SK-MEL-5 (cell line): ENCODE results near the gene PTPN21. TPM values are rescaled to one million over a fixed set of nuclear protein-coding genes. Genes with fewer than 3 reads are reported as not detected.

Experiments used
- DNase-seq: peaks from one replicate; pipeline ENCODE4 v3.0.0-alpha.2; 2016; ENCODE audit warnings: low read depth, low spot score
- in situ Hi-C: cut with HindIII; loops from 2 replicates; pipeline ENCODE4 v1.10.0; 2016; ENCODE audit warnings: low sequenced_read_pairs, high pct_unique_total_duplicates, low pct_unique_long_range_greater_than_20kb
- polyA plus RNA-seq, 2 experiments: library from polyadenylated mRNA; depleted of rRNA; stranded (reverse); fragments of >200 nt; gene quantifications; 2 replicates each; pipeline ENCODE4 v1.2.3, GENCODE V29; 2015
- total RNA-seq: library from RNA; depleted of rRNA; stranded (reverse); fragments of >200 nt; shearing (Covaris generic); gene quantifications from 2 replicates; pipeline ENCODE4 v1.2.3, GENCODE V29; 2014; rRNA removed

Gene PTPN21
- 2.4 and 2.7 TPM in 2 replicates for total RNA-seq
- polyA plus RNA-seq (2015; cell fraction: cytosol; rRNA removed) = 4.9 TPM in 2 replicates
- polyA plus RNA-seq (2015; cell fraction: nucleus; rRNA removed) = 10.9 and 11.0 TPM in 2 replicates

DNA sequence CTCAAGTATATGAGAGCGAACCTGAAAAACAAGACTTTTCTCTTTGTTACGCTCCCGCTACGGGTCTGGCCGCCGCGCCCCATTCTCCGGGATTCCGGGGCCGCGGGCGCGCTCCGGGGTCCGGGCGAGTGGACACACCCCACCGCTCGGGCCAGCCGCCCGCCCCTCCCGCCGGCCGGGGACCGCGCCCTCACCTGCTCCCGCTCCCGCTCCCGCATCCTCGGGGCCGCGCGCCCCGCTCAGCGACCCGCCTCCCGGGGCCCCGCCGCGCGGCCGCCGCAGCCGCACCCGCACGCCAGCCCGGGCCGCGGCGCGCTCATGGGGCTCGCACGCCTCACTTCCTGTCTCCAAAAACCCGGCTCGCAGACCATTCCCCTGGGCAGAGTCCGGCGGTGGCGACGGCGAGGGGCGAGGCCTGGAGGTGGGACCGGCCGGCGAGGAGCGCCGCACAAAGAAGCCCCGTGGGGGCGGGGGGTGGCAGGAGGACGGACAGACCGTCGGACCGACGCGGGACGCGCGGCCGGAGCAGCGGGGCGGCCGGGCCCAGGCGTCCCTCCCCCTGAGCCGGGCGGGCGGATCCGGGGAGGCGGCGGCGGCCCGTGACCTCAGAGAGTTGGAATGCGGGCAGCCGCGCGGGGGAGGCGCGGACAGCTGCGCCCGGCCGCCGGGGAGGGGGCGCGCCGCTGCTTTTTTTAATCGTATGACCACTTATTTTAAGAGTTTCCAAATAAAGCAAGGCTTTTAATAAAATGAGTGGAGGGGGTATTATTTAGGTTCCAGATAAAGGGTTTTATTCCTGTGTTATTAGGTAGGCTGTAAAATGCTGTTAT lies at the start of gene PTPN21:
TSS of gene PTPN21 (minus strand) at position 551 of the 830 bp plus-strand sequence. CDS start 4,590 bp downstream, outside the sequence.
- peak; percentile 55 for DNase-seq
- in situ Hi-C loops = no loop called here

DNA sequence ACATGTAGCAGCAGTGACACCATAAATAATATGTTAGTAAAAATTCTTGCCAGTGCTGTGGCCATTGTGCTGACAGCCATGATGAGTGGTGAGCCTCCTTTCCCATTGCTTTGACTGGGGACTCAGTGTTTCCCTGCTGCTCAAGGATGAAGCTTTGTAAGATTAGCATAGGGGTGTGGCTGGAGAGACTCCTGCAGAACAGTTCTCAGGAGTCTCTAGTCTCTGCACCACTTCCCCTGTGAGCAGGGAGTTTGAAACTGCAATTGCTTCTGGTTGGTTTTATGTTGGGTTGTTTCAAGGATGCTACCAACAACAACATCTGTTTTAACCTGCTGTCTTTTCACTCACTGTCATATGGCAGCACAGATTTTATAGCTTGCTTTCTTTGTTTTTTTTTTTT lies 49.4 kb upstream of the PTPN21 start:
- DNase-seq = no peak
- in situ Hi-C loops = no loop called here

DNA sequence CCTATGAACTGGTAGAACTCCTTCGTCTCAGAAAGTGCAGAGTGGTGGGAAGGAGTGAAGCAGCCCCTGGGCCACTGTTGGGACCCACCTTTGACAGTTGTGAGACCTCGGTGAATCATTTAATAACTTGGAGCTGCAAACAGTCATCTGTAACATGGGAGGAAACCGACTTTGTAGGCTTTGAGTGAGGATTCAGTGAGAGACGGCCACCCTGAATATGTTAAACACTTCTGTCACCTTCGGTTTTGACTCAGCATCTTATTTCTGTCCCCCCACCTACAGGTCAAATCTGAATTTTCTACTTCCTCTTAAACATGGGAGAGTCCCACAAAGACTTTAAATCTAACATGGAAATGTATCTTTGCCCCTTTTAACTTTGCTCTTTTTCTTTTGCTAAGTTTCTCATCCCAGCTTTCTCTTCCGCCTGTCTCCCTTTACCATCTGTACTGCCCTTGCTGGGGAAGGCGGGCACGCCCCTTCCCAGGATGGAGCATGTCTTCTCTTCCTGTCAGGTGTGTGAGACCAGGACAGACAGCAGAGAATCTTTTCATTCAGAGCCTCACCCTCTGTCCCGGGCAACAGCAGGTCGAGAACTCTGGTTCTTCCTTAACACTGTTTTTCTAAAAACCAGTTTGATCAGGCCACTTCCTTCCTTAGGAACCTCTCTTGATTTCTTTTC lies 45.1 kb upstream of the PTPN21 start:
- DNase-seq = no peak
- in situ Hi-C loops = no loop called here

DNA sequence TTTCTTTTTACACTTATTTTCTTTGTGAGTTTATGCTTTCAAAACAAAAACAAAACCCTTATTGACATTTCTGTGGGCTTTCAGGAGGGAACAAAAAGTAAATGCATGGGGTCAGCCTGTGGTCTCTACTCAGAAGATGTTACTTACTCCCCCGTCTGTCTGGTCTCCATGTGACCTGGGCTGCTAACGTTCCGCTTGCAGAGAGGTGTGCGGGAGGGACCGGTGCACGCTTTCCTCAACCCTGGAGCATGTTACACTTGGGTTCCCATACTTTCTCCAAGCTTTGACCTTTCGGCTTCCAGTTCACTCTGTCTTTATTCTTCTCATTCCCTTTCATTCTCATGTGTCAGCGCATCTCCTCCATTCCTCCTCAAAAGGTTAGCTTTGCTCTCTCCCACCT lies 44.5 kb upstream of the PTPN21 start:
- in situ Hi-C loops = no loop called here
- DNase-seq = no peak

DNA sequence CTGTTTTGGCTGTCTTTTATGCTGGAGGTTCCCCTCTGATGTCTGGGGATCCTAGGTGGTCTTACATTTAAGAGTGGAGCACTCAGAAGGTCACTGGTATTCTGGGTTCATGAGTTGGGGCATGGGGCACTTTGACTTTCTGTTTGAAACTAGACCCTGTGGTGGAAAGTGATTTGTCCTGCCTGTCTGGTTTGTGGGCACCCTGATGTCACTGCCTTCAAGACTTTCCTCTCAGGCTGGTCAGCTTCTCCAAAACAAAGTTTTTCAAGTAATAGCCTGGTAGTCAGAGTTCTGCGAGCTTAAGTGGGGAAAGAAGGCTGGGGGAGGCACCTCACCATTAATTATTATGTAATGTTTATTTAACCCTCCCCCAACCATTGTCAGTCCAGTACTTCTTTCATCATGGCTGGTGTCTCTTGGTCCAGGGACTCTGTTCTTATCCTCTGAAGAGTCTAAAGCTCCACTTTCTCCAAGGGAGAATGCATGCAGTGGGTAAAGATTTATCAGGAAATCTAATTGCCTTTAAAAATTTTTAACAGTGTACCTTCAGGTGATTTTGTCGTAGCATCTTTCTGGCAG lies 43.4 kb upstream of the PTPN21 start:
- DNase-seq = no peak
- in situ Hi-C loops = no loop called here

DNA sequence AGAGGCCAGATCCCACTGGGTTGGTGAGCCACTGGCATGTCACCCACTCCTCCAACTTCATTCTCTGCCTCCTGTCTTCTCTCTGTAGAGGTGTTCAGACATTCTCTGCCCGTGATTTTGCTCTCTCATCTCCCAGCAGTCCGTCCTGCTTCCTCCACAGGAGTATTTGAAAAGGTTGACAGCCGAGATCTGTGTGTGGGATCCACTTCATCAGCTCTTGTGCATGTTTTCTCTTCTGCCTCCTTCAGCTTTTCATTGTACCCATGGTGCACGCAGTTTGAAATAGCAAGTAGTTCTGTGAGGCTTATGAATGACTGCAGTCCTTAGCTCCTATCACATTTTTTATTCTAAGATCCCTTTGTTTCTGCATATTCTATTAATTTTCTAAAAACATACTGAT lies 42.8 kb upstream of the PTPN21 start:
- in situ Hi-C loops = no loop called here

DNA sequence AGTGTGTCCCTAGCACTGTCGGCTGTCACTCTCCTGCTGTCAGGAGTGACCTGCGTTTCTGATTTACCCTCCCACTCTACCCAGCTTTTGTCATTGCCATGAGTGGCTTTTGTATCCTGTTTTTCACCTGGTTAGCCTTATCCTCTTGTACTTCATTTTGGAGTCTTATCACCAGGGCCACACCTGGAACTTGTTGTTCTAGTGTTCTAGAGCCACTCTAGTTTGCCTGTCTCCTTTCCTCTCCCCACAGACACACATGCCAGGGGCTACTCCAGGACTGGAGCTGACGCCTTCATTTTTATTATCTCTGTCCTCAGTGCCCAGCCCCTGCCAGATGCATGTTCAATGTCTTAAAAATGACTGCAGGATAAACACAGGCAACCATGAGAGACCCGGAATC lies 42.2 kb upstream of the PTPN21 start:
- in situ Hi-C loops = no loop called here
- DNase-seq = no peak

More for the DNA sequence above, 42.8 kb upstream of the PTPN21 start:
- no peak for DNase-seq

DNA sequence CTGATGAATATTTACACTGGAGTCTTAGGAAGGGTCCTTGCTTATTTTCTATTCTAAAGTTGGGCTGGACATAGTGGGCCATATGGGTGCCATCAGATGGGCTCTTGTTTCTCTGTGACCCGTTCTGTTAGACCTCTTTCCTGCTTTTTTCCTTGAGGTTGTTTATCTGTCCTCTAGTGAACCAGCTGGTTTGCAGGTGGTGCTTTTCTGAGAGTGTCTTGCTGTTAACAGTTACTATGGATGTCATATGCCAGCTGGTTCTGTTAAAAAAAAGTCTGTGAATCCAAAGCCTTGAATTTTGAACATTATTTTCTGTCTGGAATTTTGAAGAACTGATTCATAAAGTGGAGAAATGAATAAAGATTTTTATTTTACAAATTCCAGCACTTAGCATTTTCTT lies 37.2 kb upstream of the PTPN21 start:
- in situ Hi-C loops = no loop called here

DNA sequence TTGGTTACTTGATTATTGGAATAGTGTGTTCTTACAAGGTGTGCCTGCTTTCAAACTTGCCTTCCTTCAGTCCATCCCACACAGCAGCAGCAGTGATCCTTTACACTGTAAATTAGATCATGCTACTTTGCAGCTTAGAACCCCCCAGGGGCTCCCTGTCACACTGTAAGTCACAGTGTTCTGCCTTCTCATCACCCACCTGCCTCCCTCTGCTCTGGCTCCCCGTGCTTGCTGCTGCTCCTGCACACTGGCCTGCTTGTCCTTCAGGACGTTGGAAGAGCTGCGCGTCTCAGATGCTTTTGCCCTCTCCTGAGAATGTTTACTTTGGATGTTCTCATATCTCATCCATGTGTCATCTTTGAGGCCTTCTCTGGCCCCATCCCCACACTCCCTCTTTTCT lies 35.4 kb upstream of the PTPN21 start:
- no peak for DNase-seq
- in situ Hi-C loops = no loop called here

More for the DNA sequence above, 37.2 kb upstream of the PTPN21 start:
- DNase-seq = no peak

DNA sequence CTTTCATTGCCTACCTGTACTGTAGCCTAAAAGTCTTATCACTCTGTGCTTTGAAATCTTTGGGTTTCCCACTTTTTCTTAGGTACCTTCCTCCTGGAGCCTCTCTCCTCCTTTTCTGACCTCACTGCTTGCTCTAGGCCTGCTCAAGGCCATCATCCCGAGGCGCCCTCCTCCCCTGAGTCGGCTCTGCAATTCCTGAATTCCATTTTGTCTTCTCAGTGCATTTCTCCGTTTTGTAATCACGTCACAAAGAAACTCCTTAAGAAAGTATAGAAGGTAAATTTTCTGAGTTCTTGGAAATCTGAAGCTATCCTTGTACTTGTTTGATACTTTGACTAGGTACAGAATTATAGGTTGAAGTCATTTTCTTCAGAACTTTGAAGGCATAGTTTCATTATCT lies 33.3 kb upstream of the PTPN21 start:
- in situ Hi-C loops = no loop called here
- no peak for DNase-seq

DNA sequence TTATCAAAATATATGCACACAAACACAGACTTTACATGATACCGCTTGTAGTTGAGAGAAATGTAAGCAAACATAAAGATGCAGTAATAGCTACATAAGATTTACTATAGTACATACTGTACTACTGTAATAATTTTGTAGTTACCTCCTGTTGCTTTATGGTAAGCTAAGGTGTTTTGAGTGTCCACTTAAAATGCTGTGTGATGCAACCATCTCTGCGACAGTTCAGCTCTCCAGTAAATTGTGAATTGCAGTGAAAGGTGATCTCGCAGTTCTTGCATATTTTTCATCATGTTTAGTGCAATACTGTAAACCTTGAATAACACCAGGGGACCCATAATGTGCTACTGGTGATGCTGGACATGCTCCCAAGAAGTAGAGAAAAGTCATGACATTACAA lies 29.6 kb upstream of the PTPN21 start:
- in situ Hi-C loops = no loop called here
- DNase-seq = no peak

DNA sequence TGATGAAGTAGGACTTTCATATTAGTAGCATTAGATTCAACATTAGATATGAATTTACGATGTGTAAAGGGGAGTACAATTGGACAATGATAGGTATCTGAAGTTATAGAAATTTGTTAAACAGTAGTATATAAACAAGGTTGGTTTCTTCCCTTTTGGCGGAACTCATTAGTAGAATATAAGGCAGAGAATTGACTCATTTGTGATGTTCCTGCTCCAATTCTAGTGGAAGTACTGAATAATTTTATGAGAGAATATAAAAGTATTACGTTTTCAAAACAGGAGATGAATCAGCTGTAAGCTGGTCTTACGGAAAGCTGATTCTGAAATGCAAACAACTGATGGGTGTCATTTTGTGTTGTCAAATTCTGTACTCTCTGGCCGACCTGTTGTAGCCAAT lies 21.4 kb upstream of the PTPN21 start:
- DNase-seq = no peak
- in situ Hi-C loops = no loop called here

DNA sequence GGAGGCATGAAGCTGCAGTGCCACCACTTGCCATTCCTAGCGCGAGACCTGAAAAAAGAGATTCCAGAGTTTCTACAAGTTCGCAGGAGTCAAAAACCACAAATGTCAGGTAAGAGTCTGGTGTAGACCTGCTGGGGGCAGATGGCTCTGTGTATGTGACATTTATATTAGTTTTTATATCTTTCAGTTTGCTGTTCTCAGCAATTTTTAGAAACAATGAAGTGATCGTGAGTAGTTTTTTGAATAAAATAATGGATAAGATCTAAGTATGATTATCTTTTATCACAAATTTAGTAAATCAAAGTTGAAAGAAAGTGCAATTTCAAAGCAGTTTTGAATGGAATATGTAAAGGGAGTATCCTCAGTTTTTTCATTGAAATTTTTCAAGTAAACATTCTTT lies 17.3 kb upstream of the PTPN21 start:
- in situ Hi-C loops = no loop called here
- no peak for DNase-seq

DNA sequence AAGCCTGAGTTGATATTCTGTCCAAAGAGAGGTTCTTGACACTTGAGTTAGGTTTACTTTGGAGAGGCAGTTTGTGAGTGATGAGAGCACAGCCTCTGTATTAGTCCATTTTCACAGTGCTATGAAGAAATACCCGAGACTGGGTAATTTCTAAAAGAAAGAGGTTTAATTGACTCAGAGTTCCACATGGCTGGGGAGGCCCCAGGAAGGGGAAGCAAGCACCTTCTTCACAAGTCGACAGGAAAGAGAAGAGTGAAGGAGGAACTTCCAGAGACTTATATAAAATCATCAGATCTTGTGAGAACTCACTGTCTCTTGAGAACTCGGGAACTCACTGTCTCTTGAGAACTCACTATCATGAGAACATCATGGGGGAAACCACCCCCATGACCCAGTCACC lies 13.4 kb upstream of the PTPN21 start:
- DNase-seq = no peak
- in situ Hi-C loops = no loop called here

DNA sequence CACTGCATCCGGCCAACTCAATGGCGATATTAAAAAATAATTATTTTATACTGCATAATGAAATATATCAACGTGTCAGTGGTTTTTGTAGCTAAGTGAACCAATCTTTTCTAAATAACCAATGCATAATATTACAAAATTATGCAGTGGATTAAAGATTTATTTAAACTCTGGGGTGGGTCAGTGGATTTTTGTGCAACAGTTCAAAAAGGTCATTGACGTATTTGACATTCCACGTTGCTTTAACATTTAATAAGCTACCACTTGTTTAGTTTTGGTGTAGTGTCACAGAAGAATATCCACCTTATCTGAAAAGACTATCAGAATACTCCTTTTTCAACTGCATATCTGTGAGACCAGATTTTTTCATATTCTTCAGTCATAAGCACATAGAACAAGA lies 10.6 kb upstream of the PTPN21 start:
- in situ Hi-C loops = no loop called here
- no peak for DNase-seq

DNA sequence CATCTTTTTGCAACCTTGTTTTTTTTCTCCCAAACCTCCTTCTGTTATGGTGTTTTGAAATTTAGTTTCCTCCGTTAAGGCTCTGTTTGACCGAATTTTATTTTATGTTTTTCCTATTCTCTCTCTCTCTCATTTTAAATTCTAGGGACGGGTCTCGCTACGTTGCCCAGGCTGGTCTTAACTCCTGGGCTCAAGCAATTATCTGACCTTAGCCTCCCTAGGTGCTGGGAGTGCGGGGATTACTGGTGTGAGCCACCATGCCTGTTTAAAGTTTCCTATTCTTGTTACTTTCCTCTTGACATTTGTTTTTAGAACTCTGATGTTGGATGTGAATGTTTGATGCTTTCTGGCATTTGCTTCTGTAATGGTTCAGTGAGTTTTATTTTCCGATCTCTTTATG lies 9.0 kb upstream of the PTPN21 start:
- in situ Hi-C loops = no loop called here
- DNase-seq = no peak

DNA sequence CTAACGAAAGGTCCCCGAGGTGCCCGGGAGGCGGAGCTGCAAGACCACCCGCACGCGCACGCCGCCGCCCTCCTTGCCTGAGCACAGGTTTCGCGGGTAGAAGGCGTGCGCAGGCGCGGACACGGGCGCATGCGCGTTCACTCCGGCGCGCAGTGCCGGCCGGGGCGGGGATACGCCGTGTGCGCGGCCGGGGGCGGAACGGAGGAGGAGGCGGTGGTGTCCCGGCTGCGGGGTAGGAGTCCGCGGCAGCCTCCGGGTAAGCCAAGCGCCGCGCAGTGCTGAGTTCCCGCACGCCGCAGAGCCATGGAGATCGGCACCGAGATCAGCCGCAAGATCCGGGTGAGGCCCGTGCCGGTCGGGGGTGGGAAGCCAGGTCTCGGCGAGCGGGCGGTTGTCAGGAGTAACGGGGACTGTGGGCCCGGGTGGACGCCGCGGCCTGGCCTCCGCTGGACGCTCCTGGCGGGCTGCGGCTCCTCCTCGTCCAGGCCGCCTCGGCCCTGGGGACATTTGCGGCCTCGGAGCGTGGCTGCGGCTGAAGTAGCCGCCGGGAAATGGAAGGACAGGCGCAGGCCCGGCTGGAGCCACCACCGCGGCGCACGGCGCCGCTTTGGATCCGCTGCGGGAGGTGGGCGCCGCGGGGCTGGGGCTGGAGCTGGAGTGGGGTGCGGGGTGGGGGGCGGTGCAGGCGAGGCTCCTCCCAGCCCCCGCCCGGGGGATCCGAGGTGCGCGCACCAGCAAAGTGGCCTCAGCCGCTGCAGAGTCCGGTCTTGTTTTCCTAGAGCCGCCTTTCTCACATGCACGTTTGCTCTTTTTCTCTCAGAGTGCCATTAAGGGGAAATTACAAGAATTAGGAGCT lies 8.3 kb upstream of the PTPN21 start, which contains the start of gene ZC3H14:
TSS of gene ZC3H14 (plus strand) at position 207 of the 856 bp plus-strand sequence. CDS start at position 304, 97 bp downstream.
- in situ Hi-C loops = no loop called here

DNA sequence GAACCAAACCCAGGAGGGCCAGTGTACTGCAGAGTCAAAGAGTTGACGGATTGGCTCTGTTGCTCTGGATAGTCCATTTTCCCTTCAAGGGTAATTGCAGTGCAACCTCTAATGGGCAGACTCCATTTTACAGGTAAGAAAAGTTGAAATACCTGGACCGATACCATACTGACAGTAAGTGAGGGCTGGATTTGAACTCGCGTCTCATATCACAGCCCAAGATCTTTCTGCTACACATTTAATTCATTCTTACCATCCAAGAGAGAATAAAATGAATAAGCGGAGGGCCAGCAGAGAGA lies 7.7 kb upstream of the PTPN21 start:
- in situ Hi-C loops = no loop called here
- DNase-seq = no peak

More for the DNA sequence above, 8.3 kb upstream of the PTPN21 start, which contains the start of gene ZC3H14:
- peak; percentile 83 for DNase-seq
